Activated CD4-positive, alpha-beta T cell treated with anti-CD3 and anti-CD28 coated beads for 48 hours (primary cell): ENCODE results near the gene KIAA0319L.
"Not testable (repeated sequence)": the region's sequence is repeated elsewhere in the genome, so short reads cannot be mapped to it uniquely, and the experiment has no call there.

Source experiments
- DNase-seq: peaks from one replicate; pipeline ENCODE4 v3.0.0-alpha.2; 2020

KIAA0319L gene

DNA sequence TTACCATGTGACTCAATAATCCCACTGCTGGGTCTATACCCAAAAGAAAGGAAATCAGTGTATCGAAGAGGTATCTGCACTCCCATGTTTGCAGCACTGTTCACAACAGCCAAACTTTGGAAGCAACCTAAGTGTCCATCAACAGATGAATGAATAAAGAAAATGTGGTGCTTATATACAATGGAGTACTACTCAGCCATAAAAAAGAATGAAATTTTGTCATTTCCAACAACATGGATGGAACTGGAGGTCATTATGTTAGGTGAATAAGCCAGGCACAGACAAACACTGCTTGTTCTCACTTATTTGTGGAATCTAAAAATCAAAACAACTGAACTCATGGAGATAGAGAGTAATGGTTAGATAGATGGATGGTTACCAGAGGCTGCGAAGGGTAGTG lies 79.3 kb downstream of the KIAA0319L start:
- DNase-seq: no peak

DNA sequence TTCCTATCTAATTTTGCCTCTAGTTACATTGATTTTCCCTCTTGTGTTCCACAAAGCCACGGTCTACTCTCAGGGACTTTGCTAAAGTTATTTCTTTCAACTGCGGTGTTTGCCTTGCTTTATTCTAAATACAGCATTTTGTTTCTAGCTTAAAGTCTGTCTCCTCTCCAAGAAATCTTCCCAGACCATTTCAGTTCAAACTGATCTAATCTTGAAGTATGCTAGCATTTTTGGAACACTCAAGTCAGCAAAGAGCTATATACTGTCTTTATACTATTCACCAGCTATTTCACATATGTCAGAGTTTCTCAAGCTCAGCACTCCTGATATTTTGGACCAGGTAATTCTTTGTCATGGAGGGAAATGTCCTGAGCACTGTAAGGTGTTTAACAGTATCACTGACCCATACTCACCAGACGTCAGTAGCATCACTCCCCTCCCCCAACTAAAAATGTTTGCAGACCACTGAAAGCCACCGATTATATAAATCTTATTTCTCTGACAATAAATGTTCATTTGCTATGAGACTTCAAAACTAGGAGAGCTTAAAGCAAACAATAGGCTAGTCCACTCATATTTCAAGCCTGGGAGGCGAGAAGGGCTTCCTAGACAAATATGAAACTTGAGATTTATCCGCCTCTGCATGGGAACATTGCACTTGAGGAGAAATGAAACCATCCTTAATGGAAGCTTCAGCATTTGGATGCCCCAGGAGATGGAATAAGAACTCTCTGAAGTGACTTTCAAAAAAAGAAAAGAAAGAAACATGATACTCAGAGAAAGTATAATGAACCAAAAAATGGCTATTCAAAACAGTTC lies 81.1 kb downstream of the KIAA0319L start:
- no peak for DNase-seq

DNA sequence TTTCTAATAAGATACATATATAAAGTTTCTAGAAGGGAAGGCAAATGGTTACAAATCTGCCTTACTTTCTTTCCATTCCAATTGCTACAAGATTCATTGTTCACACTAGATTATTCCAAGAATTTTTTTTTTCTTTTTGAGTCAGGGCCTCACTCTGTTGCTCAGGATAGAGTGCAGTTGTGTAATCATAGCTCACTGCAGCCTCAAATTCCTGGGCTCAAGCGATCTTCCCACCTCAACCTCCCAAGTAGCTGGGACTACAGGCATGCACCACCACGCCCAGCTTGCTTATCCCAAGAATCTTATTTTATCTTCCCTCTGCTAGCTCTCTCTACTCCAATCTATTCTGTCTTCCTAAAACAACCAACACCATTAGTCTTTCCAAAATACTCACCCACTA lies 81.8 kb downstream of the KIAA0319L start:
- DNase-seq: no peak

DNA sequence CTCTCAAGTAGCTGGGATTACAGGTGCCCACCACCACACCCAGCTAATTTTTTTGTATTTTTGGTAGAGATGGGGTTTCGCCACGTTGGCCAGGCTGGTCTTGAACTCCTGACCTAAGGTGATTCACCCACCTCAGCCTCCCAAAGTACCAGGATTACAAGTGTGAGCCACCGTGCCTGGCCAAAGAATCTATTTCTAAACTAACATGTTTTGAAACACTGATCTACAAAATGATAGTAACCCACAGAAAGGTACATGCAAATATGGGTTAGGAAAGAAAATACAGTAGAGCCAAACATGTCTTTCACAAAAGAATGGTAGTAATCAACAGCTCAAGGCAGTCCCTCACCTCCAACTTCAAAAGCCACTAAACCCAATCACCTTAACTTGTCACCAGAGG lies 84.0 kb downstream of the KIAA0319L start:
- not testable (repeated sequence) for DNase-seq

DNA sequence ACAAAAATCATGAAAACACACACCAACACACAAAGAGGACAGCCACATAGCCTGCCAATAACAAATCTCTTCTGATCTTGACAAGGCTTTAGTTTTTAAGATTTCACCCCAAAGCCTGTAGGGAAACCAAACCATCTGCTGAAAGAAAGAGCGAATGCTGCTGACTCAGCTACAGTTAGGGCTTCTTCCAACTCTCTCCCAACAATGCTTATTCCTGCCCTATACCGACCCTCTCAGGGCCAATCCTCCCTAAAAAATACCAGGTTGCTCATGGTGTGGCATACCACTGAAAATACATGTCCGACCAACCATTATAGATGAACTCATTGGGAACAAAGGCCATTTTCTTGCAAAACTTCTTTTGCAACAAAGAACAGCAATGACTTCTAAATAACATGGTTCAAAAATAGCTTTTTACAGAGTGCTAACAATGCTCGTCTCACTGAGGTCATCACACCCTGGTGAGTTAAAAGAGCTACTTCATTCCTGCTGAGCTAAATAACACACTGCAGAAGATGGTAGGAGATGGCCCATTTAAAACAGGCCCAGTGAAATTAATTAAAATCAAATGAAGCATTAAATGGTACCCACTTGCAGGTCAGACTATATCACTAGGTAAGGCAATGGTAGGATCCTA lies 86.1 kb downstream of the KIAA0319L start:
- DNase-seq: no peak

DNA sequence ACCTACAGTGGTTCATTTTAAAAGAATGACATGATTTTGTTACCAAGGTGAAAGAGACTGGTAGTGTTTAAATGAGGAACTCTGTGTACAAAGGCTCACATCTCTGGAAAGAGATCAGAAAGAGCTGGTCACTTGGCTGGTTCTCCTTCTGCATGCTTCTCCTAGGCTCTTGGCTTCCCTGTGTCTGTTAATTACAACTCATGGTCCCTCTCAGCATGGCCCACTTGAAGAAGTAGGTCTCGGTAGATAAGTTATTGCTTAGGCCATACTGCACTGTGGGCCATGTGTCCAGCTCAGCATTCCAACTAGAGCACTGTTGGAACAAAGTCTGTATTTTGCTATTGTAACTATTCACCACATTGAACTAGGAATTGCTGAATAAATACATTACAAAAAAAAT lies 91.1 kb downstream of the KIAA0319L start:
- no peak for DNase-seq

DNA sequence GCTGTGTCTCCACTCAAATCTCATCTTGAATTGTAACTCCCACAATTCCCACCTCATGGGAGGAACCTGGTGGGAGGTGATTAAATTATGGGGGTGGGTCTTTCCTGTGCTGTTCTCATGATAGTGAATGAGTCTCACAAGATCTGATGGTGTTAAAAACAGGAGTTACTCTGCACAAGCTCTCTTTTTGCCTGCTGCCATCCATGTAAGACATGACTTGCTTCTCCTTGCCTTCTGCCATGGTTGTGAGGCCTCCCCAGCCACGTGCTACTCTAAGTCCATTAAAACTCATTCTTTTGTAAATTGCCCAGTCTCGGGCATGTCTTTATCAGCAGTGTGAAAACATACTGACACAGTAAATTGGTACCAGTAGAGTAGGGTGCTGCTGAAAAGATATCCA lies 93.5 kb downstream of the KIAA0319L start:
- not testable (repeated sequence) for DNase-seq

DNA sequence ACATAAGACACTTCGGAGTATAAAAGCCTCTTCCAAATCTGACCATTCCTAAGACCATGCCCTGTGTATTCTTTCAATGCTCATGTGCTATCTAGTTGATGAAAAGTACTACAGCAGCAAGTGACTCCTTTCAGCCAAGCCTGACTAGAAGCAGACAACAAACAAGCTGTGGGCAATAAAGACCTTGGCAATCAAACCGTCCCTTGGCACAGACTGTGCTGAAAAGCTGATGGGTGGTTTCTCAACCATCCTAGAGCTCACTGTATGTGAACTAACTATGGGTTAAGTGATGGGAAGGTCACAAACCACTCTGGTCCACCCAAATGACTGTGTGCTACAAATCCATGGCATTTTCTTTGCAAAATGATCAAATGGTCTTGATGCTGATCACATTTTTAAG lies 94.0 kb downstream of the KIAA0319L start:
- no peak for DNase-seq

DNA sequence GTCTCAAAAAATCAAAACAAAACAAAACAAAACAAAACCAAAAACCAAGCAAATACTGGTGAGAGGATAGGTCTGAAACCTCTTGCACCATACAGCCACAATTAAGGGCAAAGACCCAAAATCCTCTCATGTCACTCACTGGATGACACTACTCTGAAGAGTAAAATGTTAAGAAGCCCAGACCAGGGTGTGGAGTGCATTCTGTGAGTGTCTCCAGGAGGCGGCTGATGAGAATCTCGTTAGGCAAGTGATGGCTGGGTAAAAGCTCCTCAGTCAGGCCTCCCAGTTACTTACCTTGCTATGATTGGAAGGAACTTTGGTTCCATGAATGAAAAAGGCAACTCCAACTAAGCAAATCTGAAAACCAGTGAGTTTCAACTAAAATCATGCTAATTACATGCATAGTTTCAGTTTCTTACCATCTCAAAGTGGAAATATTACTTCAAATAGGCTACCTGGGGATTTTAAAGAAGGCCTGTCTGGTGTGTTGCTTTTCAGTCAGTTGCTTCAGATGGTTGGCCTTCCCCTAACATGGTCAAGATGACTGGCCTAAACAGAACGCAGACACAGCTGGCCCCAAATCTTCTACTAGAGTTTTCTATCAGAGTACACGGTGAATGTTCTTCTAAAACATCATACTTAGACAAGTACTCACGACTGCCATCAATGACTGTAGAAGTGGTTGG lies 95.1 kb downstream of the KIAA0319L start:
- DNase-seq: no peak

DNA sequence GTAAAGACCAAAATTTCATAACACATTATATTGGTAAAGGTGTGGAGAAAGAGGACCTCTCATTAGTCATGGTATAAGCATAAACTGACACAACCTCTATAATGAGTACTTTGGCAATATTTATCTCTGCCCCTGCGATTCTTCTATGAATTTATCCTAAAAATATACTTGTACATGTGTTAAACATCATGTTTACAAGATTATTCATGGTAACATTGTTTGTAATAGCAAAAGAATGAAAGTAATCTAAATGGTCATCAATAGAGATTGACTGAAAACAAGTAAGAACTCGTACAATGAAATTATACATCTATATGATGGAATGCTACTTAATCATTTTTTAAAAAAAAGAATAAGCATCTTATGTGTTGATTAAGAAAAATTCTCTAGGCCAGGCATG lies 96.4 kb downstream of the KIAA0319L start:
- DNase-seq: no peak

DNA sequence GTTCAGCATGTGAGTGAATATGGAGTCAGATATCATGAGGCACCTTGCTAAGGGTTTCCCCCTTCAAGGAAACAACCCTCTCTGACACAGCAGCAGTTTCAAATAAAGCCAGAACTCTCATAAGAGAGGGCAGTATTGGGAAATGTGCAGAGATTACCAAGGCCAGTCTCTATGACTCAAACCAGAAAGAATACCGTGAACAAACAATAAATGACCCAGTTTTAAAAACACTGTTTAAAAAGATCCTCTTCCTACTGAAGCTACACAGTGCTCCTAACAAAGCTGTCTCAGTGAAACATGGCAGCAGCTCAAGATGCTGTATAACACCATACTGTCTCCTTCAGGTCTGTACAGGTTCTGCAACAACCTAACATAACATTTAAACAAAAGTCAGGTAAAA lies 102.6 kb downstream of the KIAA0319L start:
- no peak for DNase-seq

DNA sequence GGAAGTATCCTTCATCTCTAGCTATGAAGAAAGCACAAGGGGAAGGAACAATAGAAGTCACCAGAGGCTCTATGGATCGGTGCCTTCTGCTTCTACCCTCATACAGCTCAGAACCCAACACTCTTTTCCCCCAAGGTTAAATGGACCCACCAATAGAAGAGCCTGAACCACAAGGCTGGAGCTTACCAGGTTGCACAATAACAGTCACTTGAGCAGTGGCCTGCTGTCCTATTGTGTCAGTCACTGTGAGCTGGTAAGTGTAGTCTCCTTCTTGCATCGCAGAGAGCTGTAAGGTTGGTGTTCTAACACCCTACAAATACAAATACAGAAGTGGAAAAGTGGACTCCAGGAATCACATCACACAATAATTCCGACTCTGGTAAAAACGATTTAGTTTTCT lies 103.0 kb downstream of the KIAA0319L start:
- no peak for DNase-seq

DNA sequence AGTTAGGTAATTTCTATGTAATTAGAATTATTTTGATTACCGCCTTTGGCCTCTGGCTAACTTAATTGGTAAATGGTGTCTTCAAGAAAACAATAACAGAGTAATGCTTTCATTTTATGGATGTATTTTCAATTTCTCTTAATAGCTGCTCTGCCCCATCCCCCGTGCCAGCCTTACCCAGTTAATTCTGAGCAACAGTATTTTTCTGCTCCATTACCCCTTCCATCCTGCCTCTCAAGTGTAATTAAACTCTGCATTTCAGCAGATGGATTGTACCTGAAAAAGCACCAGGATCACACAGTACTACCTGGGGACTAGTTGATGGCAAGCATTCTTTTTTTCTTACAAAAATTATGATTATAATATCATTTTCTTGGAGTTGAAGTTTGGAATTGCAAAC lies 104.2 kb downstream of the KIAA0319L start:
- DNase-seq: no peak

DNA sequence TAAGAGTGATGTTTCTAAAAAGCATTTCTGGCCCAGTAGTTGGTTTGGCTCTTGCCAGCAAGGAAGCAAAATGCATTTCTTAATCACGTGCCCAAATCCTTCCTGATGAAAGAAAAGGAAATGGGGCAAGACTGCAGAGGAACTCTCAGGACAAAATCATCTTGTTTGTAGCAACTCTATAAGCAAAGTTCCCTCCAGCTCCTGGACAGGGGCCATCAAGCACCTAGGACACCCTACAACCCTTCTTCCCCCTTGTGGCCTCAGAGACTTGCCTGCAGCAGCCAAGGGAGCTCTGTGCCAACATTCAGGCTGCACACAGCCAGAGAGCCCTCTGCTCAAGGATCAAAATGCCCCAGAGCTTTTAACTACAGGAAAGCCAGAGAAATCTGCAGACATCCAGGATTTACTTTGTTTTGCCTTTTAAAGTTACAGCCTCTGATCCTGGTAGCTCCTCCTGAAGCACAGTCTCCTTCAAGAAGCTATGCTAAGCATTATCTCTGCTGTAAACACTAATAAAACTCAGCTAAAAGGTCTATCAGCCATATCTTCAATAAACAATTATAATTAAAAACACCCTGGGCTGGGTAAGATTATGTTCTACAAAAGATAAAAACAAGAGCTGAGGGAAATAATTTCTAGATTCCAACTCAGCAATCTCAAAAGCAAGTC lies 105.0 kb downstream of the KIAA0319L start:
- DNase-seq: no peak

DNA sequence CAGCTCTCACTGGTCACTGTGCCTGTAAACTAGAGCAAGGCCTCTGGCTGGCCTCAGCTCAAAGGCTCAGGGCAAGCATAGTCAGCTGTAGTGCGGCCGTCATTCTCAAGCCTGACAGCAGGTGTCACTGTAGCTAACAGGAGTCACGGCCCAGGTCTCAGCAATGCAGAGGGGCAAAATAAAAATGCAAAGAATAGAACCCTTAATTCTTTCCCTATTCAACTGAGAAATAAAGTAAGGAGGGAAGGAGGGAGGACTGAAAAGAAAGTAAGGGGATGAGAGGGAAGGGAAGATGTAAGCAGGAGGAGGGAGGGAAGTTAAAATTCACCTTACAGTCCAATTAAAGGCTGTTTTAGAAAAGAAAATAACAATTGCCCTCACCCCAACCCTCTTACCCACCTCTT lies 106.1 kb downstream of the KIAA0319L start:
- peak; percentile 86 for DNase-seq

DNA sequence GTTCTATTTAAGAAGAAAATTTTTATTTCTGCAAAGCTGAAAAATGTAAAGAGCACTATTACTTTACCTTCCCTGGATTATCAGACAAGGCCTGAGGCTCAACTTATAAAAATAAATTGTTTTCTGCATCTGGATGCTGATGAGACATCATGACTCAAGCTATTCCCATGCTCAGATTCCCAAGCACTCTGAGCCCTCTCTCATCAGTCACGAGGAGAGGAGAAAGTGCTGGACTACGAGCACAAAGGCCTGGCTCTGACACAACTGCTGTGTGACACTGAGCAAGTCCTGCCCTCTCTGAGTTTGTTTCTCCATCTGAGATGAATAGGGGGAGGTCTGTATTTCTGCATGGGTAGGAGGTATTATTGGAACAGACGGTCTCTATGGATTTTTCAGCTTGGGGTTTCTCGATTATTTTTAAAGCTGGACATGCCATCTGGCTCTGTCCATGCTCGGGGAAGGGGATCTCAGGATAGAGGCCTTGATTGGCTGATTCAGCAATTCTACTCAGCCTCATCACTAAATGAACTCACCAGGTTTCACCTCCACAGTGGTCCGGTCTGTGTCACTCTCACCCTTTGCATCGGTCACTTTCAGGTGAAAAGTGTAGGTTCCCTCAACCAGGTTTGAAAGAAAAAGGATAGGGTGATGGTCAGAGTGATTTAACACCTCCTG lies 107.7 kb downstream of the KIAA0319L start:
- DNase-seq: no peak

DNA sequence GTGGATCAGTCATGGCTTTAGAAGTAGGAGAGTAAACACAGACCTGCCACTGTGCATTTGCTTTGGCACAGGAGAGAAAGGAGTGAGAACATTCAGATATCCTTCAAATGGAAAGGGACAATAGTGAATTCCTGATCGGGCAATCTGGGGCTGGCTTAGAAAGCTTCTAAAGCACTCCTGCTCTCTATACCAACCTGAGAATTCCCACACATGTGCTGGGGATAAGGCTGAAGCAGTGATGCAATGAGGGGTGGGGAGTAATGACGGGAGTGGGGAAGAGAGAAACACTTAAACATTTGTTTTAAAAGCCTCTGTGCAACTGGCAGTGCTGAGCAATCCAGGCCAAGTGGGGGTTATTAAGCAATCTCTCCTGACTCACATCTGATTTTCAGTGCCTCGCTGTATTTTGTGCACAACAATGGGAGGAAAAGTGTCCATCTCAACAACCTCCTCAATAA lies 108.8 kb downstream of the KIAA0319L start:
- DNase-seq: no peak

DNA sequence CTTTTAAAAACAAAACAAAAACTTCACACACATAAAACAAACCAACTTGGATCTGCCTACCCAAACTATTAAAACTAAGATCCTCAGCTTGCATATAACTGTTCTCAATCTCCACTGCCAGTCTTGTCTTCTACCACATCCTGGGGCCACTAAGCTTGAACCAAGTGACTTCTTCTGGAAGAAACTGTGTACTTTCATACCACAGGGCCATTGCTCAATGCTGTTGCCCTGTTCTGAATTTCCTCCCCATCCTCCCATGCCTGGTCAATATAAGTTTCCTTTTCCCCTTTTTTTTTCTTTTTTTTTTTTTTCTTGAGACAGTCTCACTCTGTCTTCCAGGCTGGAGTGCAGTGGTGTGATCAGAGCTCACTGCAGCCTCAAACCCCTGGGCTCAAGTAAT lies 109.9 kb downstream of the KIAA0319L start:
- no peak for DNase-seq

DNA sequence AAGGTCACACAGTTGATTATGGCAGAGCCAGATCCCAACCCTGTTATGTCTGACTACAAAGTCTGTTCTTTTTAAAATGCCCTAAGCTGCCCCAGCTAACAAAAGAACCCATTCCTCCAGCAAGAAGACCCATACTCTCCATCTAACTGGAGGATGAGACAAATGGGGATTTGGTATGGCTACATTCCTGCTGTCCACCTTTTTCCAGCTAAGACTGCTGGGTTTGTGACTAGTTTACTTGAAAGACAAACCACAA lies 112.8 kb downstream of the KIAA0319L start:
- DNase-seq: no peak

DNA sequence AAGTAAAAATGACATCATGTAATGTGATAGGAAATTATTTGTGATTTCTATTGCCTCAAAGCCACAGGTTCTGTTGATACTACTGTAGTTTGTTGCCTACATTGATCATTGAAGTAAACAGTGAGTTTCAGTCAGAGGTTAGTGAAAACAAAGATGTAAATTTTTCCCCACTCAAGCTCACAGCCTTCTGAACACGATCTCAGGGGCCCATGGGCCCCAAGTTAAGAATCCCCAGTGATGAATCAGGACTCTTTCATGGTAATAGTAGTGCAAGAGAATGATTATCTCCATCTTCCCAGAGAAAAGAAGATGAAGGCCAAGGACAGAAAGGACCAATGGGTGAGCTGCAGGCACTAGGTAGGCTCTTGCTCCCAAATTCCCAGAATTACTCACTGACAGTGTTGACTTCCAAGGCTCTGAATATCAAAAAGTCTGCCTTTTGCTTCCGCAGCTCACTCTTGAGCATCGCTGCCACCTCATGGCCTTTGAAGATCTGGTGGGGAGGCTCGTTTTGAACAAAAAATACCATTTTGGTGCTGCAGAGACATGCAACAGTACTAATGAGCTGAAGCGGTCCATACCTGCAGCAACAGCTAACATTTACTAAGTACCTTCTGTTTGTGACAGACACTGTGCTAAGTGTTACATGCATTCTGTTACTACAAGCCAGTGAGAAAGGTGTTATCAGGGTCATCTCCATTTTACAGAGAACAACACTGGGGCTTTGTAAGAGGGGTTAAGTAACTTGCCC lies 113.3 kb downstream of the KIAA0319L start:
- no peak for DNase-seq

DNA sequence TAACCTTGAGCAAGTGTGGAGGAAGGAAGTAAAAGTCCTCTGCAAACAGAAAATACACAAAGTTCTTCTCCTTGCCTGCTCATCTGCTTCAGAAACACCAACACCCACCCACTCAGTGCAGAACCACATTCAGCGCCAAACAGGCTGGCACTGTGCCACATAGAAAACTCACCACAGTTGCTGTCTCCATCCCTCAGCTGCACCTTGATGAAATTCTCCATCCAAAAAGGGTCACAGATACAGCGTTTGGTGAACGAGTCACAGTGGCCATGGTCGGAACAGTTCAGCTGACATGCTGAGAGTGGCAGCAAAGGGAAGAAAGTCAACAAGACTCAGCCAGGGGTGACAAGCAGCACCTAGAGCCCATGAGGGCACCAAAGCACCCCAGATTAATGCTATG lies 114.5 kb downstream of the KIAA0319L start:
- DNase-seq: peak; percentile 60

DNA sequence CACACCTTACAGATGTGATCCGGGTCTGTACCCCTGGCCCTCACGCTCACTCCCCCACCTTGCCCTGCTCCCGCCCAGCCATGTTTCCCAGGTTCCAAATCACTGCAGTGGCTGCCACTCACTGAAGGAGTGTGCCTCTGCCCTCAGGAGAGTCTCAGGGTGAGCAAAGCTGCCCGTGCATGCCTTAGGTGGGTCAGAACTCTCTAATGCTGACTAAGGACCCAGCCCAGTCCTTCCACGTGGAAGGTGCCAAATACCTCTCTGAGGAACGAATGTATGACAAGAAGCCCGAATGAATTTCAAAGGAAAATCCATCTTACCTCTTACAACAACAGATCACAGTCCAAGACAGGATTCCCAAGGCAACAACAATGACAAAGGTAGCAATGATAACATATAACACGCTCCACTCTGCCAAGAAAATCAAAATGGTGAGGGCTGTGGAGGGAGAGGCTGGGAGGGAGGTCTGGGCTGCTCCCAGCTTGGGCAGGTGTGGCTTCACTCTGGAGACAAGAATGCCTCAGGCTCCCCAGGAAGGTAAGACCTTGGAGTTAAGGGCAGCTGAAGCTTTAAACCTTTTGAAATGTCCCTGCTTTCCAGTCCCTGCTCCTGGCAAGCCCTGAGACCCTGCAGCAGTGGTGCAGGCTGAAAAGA lies 115.2 kb downstream of the KIAA0319L start:
- no peak for DNase-seq
